SHP77 (cell line): ENCODE measurements around the gene RNF225.
"Not testable (repeated sequence)": the region's sequence is repeated elsewhere in the genome, so short reads cannot be mapped to it uniquely, and the experiment has no call there.

ENCODE experiments used
- DNase-seq, 2 experiments: peaks; one replicate each; lab custom pipeline; 2025; lab: John Stamatoyannopoulos, UW

RNF225 gene

DNA sequence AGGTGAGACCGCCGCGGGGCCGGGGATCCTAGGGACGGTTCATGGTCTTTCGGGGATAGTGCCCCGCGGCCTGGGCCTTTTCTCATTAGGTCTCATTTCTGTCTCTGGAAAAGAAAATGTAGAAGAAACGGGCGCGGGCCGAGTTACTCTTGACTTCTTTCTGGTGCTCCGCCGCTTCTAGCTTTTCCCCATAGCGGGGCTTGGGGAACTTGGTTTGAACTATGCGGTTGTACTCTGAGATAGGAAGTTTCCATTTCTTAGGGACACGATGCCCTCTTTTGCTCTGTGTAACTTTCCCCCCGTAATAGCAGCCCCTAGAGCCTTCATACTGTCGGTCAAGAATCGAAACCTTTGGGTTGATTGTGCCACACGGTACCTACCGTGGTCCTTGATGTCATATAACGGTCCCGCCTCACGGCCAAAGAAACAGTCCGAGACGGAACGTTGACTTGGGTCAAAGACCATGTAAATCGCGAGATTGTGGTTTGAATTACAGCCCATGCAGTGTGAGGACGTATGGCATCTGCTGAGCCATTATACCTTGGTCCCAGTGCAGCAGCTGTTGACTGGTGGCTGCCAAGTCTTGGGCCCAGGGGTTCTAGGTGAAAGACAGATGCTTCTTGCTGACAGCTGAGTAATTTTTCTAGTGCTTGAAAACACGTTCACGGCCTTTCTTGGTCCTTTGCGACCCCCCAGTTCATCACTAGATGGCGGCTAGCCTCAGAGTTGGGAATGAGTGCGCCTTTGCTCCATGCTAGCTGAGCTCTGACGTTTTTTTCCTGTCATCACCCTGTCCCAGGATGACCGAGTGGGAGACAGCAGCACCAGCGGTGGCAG, 7.9 kb upstream of the RNF225 start:
- DNase-seq: no peak

DNA sequence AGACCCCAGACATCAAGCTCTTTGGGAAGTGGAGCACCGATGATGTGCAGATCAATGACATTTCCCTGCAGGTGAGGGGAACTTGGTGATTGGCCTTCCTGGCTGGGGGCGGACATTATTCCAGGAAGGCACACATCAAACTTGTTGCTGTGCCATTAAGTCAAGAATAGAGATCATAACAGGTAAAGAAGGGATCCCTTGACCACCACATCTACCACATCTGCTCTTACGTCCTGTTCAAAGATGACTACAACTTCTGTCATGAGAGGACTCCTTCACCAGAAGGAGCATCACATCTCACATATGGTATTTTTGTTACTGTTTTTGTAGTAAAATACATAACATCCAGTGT, 7.3 kb upstream of the RNF225 start:
- DNase-seq: no peak

DNA sequence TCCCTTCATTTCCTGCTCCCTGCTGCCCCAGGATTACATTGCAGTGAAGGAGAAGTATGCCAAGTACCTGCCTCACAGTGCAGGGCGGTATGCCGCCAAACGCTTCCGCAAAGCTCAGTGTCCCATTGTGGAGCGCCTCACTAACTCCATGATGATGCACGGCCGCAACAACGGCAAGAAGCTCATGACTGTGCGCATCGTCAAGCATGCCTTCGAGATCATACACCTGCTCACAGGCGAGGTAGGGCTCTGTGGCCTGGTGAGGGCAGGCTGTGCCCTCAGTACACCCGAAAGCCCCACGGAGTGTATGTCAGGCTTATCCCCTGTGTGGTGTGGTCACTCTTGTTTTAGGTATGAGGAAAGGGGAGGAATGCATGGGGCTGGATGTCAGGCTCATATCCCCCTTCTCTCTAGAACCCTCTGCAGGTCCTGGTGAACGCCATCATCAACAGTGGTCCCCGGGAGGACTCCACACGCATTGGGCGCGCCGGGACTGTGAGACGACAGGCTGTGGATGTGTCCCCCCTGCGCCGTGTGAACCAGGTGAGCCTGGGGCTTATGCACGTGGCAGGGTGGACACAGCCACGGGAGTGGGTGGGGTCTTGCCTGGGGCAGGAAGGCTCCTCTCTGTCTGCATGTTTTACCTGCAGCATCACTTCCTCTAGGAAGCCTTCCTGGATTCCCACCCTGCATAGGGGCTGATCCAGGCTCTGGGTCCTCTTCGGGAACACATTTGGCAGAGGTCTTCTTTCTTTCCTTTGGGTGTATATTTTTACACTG, 2.3 kb upstream of the RNF225 start:
- DNase-seq: no peak

DNA sequence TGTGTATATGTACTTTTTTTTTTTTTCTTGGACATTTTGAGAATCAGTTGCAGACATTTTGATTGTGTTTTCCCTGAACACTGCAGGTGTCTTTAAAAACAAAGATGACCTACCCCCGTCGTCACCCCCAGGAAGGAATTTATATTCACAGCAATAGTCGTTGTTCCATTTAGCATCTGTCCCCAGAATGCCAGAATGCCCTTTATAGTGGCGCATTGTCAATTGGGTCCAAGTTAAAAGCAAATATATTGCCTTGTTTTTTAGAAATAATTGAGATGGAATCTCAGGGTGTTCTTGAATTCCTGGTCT, 1.8 kb upstream of the RNF225 start:
- DNase-seq: no peak

DNA sequence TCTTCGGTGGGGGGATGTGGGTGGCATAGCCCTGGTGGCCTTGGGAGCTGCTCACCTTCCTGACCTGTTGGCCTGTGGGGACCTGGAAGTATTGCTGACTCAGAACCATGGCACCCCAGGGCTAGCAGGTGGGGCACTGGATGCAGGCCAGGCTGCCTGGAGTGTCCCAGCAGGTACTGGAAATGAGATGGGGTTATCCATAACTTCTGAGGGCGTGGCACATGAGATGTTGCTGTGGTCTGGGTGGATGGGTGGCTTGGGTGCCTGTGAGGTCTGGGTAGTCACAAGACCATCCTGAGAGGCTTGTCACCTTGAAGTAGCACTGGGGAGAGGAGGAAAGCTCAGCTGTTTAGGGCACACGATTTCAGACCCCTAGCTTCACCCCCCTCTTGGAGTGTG, 636 bp upstream of the RNF225 start:
- no peak for DNase-seq

DNA sequence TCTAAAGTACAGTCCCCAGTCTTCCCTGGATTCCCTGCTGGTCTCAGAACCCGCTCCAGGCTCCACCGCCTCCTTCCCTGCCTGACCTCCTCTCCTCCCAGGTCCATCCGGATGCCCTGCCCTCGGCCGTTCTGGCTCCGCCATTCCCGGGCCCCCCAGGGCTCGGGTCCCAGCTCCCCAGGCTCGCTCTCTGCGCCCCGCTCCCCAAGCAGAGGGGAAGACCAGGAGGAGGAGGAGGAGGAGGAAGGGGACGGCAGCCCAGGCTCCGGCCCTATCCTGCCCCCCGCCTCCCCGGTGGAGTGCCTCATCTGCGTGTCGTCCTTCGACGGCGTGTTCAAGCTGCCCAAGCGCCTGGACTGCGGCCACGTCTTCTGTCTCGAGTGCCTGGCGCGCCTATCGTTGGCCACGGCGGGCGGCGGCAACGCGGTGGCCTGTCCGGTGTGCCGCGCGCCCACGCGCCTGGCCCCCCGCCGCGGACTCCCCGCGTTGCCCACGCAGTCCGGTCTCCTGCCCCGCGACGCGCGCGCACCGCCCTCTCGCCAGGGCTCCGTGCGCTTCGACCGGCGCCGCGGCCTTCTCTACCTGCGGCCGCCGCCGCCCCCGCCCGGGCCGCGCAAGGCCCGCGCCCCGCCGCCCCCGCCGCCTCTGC, 647 bp downstream of the RNF225 start:
- no peak for DNase-seq

DNA sequence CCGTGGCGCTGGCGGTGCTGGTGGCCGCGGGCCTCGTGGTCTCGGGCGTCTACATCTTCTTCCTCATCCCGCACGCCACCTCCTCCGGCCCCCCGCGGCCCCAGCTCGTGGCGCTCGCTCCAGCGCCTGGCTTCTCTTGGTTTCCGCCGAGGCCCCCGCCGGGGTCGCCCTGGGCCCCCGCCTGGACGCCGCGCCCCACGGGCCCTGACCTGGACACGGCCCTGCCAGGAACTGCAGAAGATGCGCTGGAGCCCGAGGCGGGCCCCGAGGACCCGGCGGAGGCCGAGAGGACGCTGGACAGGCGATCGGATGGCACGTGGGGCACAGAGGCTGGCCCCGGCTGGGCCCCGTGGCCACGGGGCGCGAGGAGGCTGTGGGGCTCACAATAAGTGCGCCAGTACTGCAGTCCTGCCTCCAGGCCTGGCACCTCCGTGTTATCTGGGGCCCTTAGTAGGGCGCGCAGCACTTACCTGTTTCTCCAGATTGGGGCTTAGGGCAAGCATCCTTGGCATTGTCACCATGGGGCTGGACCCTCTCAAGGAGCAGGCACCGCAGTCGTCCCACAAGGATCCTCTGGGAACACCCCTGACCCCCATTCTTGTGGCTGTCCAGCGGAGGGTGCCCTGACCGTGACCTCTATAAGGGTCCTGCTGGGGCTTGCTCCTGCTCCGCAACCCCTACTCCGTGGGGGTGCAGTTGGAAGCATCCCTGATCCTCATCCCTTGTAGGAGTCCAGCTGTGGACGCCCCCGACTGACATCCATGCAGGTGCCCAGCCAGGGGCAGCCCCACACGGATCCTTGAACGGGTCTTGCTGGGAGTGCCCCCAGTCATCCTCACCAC, 1.5 kb downstream of the RNF225 start:
- no peak for DNase-seq

DNA sequence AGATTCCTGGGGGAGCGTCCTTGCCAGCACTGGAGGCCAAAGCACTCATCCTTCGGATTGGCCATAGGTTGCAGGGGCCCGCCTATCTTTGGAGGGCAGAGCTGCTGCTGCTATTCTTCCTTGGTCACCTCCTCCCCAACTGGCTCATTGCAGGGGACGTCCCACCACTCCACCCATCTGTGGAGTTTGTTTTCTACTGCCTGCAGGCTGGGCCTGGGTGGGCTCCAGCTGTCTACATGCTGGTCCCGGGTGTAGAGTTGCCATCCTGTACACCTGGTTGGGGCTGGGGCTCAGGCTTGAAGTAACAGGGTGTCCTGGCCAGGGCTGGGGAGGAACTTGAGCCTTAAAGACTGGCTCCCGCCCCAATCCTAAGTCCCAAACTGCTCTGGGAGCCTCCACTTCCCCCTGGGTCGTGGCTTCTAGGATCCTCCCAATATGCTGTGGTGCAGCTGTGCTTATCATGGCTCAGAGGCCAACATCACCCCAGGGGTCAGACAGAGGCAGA, 2.1 kb downstream of the RNF225 start:
- no peak for DNase-seq

DNA sequence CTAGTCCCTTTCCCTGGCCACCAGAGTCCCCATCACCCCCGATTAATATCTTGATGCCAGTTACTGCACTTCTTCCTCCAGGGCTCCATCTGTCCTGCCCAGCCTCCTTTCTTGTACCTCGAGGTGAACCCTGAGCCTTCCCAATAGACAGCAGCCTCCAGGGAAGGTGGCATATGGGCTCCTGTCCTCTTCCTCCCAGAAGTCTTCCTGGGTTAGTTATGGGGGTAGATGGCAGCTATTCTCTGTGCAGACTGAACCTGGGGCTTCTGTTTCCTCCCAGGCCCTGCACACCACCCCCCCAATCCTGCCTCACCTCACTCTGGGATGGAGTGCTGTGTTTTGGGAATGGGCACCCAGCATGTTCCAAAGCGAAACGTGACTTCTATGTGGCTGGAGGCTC, 2.6 kb downstream of the RNF225 start:
- DNase-seq: no peak

DNA sequence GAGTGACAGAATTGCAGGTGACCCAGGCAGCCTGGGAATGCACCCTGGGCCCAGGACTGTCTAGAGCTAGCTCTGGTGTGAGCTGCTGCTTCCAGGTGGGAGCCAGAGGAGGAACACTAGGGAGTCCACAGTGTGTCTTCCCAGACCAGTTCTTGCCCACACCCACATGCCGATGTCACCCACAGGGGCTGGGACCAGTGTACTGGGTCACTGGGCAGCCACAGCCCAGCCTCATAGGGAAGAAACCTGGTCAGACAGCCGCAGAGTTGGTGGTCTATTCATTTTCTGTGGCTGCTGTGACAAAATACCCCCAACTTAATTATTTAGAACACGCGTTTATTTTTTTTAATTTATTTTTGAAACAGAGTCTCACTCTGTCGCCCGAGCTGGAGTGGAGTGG, 3.1 kb downstream of the RNF225 start:
- no peak for DNase-seq

DNA sequence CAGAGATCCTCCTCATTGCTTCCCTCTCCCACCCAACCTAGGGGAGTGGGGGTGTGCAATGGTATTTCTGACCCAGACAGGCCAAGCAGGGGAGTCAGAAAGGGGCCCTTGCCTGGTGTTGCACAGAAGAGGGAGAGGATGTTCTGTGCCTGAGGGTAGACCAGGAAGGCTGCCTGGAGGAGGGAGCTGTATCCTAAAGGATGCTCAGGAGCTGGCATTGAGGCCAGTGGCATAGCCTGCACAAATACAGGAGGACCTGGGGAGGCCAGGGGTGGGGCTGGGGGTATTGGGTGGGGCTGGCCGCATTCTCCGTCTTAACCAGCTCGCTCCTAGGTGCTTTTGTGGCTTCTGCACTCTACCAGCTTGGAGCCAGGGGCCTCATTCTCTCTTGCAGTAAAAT, 4.4 kb downstream of the RNF225 start:
- DNase-seq: no peak

DNA sequence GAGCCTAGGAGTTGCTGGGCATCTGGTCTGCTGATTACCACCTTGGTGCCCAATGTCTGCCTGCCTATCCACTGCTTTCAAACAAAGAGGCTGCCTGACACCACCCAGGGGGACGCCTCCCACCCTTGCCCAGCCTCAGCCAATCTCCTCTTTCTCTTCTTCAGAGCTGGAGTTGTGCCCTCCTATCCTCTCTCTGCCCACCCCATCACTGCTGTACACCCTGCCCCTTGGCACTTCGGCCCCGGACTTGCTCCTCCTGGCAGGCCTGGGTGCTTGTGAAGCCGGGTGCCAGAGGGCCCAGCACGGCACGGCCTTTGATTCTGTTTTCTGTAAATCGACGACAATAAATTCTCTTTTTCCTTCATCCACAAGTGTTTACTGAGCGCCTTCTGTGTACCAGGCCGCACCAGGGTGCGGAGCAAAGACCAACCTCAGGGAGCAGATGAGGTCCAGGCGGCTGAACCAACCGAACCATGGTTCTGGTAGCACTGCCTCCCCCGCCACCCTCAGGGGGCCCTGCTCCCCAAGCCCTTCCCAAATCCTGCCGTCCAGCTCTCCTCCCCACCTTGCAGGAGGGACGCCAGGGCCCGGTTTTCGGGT, 5.0 kb downstream of the RNF225 start:
- DNase-seq: peak in 1 of 2 experiments; percentile 40

DNA sequence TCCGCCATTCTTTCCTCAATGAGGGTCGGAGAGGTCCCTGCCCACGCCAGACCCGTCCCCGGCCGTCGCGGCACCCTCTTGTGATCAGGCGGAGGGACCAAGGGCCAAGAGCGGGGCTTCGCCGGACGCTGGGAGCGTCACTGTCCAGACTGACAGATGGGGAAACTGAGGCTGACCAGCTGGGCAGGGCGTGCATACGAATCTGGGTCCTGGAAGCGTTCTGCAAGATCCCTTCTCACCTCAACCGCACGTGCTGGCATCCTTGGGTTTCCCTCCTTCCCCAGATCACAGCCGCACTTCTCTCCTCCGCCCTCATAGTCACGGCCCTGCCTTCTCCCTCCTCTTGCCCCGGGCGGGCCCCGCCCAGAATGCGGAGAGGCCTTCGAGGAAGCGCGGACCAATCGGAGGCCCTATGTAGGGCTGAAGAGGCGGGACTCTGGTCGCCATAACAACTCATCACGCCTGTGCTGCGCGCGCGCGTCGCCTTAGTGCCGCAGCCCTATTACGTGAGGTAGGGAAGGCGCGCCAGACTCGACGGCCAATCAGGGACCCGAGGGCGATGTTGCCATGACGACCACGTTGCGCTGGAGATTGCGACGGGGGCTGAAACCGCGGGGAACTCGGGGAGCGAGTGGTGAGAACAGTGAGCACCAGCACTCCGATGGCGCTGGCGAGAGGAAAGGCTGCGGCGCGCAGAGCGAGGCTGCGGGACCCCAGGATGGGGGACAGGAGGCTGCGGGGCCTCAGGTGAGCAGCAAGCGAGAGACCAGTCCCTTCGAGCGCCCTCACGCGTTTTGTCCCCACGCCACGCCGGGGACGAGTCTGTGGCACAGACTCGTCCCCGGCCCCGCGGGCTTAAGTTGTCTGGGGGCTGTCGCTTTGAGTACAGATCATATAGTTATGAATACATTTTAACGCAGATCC, 5.7 kb downstream of the RNF225 start:
- DNase-seq: peak; percentile 99

DNA sequence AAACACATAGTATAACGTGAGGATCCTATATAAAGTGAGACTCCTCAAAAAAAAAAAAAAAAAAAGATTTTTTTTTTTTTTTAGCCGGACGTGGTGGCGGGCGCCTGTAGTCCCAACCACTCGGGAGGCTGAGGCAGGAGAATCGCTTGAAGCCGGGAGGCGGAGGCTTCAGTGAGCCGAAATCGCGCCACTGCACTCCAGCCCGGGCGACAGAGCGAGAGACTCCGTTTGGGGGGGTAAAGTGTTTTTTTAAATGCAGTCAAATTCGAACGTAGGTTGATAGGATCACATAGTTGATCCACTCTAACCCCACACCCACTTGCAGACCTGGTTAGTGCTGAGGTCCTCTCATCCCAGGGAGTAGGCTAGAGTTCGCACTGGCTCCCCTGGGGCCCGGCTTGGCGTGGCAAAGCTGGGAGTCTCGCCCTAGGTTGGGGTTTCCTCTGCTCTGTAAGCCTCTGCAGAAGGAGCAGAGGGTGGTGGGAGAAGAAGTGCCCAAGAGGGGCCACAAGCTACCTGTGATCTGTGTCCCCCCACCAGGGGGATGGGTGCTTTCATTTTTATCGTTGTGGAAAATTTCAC, 6.5 kb downstream of the RNF225 start:
- DNase-seq: no peak

DNA sequence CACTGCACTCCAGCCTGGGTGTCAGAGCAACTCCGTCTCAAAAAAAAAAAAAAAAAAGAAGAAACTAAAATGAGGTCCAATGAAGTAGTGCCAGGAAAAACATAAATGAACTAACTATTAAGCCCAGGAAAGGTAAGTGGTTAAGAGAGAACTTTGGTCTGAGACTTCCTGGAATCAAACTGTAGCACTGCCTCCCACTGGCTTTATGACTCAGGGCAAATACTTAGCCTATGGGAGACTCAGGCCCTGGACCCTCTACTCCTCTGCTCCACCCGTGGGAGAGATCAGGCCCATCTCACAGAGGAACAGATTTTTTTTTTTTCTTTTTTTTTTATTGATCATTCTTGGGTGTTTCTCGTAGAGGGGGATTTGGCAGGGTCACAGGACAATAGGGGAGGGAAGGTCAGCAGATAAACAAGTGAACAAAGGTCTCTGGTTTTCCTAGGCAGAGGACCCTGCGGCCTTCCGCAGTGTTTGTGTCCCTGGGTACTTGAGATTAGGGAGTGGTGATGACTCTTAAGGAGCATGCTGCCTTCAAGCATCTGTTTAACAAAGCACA, 8.5 kb downstream of the RNF225 start:
- DNase-seq: not testable (repeated sequence)

DNA sequence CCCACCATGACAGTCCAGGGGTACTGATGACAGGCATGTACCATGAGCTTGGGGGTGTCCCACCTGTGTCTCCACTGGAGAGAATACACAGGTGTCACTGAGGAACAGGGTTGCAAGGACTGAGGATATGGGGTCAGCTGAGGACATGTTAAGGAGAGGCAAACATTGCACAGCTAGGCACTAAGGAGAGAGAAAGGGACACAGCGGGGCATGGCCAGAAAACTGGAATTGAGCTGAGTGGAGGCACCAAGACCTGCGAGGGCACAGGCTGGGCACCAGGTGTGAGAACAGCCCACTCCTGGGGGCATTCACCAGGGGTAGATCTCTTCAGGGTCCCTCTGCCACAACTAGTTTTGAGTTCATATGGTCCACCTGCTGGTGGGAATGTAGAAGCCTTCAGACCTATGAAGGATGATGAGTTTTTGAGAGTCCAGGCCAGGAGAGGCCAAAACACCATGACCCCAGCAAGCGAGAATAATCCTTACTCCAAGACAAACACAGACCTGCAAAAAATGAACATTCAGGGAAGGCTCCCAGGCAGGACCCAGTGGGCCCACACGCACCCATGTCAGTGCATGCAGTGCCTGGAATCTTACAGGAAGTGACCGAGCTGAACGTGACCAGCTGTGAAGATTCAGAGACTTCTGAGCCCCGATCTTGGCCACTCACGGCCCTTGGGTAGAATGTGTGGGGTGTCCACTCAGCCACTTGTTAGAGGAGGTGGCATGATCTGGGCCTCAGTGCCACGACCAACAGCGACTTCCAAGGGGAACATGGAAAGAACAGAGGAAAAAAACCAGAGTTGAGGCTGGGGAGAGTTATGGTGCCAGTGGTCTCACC, 11.6 kb downstream of the RNF225 start:
- DNase-seq: no peak

DNA sequence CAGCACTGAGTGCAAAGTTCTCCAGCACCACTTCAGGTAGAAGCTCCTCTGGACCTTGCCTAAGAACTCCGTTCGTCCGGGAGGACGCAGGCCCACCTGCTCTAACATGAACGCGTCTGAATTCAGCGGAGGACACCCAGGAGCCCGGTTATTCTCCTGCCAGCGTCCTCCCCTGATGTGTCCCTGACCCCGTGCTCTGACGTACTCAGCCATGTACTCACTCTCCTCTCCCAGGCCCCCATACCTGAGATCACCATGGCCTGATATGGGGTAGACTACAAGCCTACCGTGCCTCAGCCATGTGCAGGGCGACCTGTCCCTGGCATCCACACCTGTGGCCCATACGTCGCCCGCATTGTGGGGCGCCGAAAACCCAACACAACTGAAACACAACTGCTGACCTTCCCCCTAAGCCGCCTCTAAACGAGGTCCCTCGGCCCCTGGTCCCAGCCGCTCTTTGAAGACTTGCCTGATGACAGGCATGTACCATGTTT, 12.2 kb downstream of the RNF225 start:
- DNase-seq: no peak

DNA sequence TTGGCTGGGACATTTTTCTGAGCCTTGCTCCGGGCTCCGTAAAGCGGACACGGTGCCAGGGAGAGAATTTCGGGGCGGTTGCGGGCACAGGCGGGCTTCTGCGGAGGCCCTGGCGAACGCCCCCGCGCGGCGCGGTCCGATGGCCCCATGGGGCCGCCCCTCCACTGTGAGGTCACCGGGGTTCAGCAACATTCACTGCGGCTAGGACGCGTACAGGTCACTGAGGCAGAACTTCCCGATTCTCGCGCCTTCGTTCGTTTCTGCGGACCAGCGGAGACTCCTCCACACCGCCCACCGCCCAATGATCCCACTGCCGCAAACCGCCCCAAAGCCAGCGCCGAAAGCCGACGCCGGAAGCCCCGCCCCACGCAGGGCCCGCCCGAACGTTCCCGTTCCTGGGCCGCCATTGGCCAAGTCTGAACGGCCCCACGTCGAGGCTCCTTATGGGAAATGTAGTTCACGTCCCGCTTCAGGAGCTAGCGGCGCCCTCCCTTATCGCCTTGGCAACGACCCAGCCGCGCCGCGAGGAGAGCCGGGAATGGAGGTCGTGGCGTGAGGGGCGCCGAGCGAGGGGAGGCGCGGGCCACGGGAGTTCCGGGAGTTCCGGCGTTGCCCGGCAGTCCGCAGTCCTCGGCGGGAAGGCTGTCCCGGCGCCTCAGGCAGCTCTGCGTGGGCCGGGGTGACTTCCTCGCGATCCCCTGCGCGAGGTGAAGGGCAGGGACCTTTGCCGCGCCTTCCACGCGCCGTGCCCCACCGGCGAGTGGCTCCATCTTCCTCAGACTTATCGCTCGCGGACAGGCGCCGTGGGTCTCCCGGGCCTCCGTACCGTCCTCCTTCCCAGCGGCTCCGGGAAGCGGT, 12.9 kb downstream of the RNF225 start, which contains the start of gene ZNF584:
TSS of gene ZNF584 (plus strand) at position 498 of the 858 bp plus-strand sequence. CDS start 499 bp downstream, outside the sequence.
- DNase-seq: peak; percentile 88 to 97
